Stimulated activated CD4-positive, alpha-beta T cell treated with anti-CD3 and anti-CD28 coated beads, TNF-alpha, amount 100 ng/mL, for 48 hours (primary cell): ENCODE measurements around the gene NKAIN2.
"Not testable (repeated sequence)": the region's sequence is repeated elsewhere in the genome, so short reads cannot be mapped to it uniquely, and the experiment has no call there.

Source experiments
- DNase-seq, 3 donors: peaks; one replicate each; pipeline ENCODE4 v3.0.0-alpha.2; 2020; ENCODE audit warnings: low read depth in 3 of 3

Gene NKAIN2

DNA sequence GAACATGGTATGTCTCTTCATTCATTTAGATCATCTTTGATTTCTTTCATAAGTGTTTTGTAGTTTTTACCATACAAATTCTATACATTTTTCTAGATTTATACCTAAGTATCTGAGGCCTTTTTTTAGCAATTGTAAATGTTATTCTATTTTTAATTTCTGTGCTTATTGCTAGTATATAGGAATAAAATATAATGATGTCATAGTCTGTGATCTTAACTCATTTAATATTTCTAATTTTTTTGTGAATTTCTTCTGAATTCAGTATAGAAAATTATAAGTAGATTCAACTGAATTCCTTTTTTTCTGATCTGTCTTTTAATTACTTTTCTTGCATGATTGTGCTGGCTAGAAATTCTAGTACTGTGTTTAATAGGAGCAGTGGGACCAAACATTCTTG is 520.6 kb downstream of the NKAIN2 start:
- no peak for DNase-seq

DNA sequence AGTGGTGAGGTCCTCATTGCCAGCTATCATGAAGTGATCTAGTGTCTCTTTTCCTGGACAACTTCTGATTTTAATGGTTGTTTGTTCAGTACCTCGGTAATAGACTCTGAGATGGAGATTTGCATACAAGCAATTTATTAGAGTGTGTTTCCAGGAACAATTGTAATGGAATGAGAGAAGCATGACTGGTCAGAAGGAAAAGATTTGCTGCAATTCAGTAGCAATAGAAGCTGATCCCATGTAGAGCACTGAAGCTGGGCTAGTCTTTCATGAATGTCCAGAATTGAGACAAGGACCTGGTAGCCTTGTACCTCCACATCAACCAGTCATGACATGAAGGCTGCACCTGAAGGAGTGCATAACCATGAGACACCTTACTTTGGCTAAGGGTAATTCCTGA is 526.5 kb downstream of the NKAIN2 start:
- DNase-seq: no peak

DNA sequence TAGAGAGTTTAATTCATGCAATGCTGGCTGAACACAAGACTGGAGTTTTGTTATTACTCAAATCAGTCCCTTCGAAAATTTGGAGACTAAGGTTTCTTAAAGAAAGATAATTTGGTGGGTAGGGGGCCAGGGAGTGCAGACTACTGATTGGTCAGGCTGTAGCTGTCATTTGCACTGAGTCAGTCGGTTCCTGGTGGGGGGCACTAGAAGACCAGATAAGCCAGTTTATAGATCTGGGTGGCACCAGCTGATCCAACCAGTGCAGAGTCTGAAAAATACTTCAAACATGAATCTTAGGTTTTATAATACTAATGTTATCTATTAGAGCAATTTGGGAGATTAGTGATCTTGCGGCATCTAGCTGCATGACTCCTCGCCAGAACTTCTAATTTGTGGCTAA is 530.7 kb downstream of the NKAIN2 start:
- no peak for DNase-seq

DNA sequence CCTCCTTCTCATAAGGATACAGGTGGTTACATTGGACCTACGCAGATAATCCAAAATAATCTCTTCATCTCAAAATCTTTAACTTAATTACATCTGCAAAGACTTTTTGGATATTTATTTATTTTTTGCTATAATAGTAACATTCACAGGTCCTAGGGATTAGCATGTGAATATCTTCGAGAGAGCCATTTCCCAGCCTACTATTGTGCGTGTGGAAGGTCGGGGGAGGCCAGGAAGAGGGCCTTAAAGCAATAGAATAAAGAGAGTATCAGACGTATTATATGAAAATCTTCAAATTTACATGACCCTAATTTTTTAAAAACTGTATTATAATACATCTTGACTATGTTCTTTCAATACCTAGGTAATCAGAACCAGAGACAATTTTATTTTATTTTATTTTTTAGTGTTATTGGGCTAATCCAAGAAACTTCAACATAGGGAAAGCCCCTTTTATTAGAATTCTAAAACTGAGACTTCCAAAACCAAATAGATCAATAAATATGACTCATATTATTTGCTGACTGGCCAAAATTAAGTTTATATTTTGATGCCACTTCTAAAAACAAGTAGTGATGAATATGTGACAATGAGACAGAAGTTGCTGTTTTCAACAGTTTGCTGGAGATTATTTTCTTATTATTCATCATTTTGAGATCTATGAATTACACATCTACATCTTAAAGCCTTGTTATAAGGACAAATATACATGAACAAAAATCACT is 536.1 kb downstream of the NKAIN2 start:
- no peak for DNase-seq

DNA sequence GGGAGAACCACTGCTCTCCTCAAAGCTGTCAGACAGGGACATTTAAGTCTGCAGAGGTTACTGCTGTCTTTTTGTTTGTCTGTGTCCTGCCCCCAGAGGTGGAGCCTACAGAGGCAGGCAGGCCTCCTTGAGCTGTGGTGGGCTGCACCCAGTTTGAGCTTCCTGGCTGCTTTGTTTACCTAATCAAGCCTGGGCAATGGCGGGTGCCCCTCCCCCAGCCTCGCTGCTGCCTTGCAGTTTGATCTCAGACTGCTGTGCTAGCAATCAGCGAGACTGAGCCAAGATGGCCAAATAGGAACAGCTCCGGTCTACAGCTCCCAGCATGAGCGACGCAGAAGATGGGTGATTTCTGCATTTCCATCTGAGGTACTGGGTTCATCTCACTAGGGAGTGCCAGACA is 544.7 kb downstream of the NKAIN2 start:
- not testable (repeated sequence) for DNase-seq

DNA sequence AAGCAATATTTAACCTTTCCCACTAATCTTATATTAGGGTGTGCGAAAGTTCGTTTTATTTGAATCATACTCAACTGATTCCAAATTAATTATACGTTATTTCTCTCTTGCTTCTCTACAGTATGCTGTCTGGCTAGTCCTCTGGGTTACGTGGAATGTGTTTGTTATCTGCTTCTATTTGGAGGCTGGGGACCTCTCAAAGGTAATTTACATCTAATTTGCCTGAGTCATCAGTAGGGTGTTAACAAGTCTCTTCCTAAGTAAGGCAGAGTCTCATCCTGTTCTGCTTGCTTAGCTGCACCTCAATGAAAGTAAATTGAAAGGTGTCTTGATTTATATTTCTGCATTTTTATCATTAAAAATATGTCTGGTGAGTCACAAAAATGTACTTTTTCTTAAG is 551.5 kb downstream of the NKAIN2 start:
- DNase-seq: no peak

DNA sequence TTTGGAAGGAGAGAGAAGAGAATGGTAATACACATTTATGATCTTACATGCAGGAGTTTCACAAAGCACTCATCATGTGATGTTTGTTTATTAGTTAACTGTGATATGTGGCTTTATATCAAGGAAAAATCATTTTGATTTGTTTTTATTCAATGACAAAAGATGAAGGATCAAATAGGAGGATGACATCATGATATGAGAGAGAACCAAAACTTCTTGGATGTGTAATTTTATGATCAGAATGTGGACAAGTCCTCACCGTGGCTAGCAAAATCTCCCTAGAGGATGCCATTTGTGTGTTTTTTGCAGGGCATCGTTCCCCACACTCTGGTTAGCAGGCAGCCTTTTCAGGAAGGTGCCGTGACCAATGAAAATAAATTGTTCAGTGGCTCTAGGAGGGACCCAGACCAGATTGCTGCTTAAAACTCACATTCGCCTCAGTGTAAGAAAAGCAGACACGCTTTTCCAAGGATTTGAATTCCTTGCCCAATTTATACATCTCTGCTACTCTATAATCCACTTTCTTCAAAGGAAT is 552.7 kb downstream of the NKAIN2 start:
- DNase-seq: no peak

DNA sequence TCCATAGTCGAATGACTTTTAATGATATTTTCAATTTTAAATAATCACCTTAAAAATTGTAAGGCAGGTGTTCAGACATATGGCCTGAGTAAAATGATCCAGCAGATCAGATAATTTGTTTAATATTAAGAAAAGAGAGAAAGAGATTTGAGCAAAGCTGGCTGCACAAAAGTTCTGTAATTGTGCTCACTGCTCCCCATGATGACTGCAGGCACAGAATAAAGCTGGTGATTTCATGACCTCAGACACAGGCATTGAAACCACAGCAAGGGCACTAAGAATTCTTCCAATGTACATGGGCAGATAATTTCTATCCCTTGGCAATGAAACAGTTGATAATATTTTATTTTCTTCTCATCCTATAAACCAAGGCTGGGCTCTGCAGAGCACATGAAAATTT is 553.1 kb downstream of the NKAIN2 start:
- DNase-seq: no peak

DNA sequence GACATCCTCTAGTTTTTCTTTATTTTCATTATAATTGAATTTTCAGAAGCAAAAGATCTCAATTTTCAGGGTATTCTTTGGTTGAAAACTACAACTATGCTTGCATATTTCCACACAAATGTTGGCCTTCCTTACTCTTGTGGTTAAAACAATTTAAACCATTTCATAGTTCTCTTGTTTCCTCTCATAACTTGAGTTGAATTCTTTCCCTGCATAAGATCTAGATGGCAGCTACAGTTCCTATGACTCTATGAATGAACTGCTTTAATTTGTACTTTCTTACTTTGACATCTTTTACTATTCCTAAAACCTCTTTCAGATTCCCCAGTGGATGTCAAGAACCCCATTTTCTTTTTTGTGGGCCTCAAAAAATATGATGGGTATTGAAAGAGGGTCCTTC is 564.5 kb downstream of the NKAIN2 start:
- DNase-seq: no peak

DNA sequence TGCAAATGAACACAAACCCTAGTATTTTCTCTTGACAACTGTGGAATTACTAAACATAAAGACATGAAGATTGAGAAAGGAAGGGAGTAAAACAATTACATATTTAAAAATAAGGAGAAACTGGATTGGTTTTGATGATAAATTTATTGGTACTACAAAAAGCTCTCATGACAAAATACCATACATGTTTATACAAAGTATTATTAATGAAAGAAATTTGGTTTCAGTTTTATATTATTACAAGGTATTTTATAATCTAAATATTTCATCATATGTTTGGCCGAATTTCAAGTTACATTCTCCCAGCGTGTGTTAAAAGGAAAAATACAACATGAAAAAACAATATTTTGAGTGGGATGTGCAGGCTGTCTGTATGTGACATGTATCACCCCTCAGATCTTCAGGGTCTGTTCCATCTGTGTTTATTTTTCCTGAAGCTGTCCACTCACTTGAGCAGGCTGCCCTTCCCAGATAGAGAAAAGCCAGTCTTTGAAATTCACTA is 568.4 kb downstream of the NKAIN2 start:
- DNase-seq: no peak

DNA sequence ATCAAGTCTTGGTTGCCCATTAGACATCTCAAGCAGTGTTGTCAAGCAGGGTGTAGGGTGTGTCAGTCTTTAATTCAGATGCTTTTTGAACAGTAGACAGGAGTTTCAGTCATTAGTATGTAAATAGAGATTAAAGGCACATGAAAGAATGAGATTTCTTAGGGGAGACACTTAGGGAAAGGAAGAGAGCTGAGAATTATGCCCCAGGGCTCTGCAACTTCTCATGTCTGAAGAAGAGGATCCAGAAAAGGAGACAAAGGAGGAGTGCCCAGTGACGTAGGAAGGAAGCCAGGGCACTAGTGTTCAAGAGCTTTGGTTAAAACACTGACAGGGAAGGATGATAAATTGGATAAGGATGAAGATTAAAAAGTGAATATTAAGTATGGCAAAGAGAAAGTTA is 569.7 kb downstream of the NKAIN2 start:
- no peak for DNase-seq

DNA sequence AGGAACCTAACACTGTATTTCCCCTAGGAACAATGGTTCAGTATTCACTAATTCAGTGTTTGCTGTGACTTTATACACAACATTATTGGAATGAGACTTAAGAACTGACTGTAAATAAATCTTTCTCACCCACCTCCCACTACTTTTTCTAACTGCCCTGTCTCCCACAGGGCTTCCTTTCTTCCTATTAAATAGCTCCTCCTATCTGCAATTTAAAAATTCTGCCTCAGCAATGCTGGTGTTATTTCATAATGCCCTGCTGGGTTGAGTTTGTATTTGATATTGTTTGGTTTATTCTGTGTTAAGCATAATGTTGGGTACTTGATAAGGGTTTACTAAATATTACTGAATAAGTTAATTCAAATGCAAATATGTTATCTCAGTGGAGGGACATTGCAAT is 585.5 kb downstream of the NKAIN2 start:
- DNase-seq: no peak

DNA sequence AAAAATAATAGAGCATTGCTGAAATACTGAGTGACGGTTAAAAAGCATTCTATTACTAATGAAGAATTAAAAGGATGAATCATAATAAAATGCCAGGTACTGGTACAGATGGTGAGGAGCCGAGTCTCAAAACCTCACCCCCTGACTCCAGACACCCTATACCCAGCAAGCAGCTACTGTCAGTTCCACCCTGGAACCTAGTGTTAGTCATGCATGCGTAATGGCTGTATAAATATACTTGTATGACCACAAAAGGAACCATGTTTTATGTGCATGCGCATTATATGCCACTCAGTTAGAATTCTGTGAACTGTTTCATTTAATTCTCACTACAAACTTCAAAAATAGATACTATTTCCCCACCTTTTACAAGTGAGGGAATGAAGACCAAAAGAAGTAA is 589.9 kb downstream of the NKAIN2 start:
- DNase-seq: no peak

DNA sequence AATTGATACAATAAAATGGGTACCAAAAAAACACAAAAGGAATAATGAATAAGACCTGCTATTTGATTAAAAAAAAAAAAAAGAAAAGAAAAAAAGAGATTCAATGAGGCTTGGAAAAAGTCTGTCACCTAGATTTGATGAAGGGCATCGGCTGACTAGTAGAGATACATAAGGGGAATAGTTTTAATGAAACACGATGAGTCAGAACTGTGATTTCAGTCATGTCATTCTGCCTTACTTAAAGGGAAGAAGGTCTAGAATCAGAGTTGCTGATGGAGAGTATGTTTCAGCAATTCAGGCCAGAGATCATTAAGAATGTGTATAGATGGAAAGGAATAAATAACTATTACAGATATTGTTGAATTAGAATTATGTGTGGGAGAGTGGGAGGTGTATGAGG is 592.7 kb downstream of the NKAIN2 start:
- DNase-seq: no peak

DNA sequence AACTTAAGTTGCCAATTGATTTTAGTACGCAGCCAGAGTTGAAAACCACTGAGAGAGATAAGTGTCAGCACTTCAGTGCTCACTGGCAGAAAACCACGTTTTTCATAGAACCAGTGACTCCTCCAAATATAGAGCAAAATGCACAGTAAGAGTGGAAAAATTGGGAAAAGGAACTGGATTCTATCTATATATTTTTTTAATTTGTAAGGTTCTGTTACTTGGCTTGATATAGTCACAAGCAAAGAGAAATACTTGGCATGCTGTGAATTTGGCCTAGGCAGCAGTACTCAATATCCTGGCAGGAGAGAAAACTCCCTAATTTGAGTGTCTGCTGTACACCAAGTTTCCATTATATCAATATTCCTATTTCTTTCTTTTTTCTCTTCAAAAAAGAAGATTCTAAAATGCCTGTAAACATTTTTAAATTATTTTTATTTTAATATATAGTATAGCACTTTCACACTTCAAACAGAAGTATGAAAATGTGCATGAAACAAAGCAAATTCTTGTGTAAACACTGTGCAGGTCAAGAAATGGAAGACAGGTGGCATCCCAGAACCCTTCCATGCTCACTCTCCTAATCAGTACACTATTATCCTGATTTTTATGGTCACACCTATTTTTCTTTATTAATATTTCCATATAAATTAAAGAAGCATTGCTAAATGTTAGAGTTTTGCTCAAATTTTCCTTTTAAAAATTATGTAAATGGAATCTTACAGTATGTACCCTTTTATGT is 596.8 kb downstream of the NKAIN2 start:
- no peak for DNase-seq

DNA sequence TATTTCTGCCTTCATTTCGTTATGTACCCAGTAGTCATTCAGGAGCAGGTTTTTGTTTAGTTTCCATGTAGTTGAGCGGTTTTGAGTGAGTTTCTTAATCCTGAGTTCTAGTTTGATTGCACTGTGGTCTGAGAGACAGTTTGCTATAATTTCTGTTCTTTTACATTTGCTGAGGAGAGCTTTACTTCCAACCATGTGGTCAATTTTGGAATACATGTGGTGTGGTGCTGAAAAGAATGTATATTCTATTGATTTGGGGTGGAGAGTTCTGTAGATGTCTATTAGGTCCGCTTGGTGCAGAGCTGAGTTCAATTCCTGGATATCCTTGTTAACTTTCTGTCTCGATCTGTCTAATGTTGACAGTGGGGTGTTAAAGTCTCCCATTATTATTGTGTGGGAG is 606.8 kb downstream of the NKAIN2 start:
- DNase-seq: not testable (repeated sequence)

DNA sequence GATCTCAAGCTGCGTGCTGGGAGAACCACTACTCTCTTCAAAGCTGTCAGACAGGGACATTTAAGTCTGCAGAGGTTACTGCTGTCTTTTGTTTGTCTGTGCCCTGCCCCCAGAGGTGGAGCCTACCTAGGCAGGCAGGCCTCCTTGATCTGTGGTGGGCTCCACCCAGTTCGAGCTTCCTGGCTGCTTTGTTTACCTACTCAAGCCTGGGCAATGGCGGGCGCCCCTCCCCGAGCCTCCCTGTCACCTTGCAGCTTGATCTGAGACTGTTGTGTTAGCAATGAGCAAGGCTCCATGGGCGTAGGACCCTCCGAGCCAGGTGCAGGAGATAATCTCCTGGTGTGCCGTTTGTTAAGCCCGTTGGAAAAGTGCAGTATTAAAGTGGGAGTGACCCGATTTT is 609.0 kb downstream of the NKAIN2 start:
- not testable (repeated sequence) for DNase-seq

DNA sequence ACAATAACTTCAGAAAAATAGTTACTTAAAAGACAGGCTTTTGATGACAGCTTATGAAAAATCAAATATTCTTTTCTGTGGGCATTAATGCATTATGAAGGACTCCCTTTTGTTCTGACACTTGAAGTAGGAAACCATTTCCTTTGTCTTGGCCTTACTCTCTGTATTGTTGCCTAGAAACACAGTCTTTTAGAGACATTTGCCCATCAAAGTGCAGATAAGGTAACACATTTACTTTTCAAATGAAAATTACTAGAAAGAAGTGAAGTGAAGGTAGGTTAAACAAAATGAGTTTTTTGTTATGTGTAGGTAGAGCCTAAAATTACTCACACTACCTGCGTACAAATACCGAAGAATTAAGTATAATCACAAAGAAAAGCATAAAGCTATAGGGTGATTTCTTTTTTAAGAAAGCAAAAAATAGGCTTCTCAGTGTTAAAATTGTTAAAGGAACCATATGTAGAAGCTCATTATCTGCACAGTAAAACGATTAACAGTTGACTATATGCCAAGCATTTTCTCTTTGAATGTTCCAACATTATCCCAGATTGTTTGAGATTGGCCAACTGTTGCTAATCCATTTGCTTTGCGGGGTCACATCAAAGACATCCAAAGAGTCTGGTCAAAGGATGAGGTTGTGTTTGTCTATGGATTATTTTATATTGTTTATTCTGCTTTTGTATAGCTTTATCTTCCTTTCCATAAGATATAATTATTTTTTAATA is 616.6 kb downstream of the NKAIN2 start:
- no peak for DNase-seq

DNA sequence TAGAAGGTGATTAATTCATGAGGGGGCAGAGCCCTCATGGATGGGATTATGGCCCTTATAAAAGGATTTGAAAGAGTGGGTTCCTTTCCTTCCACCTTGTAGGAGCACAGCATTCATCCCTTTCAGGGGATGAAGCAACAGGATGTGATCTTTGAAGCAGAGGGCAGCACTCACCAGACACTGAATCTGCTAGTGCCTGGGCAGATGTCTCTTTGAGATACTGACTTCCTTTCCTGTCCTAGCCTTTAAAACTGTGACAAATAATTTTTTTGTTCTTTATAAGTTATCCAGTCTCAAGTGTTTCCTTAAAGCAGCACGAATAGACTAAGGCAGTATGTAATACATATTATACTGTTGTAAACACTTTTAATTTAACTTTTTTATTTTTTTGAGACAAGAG is 620.0 kb downstream of the NKAIN2 start:
- DNase-seq: no peak

DNA sequence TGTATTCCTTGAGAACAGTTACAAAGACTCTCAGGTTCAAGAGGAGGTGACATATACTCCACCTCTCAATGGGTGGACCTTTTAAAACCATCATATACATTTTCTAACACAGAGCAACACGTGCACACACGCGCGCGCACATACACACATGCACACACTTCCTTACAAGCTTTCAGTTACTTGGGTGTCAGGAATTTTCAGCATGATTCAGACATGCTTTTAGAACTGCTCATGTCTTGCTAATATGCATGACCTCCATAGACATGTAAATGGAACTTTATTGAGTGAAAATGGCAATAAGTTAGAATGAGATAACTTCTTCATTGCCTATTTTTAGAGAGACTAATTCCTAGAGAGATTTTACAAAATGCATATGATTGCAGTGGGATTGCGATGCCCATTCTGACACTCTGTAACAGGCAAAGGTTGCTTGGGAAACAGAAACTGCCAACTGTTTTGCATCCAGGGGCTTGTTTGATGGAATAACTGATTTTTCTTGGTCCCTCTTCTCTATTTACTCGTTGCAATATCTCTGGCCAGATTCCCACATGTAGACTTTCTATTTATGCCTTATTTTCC is 627.2 kb downstream of the NKAIN2 start:
- DNase-seq: no peak

DNA sequence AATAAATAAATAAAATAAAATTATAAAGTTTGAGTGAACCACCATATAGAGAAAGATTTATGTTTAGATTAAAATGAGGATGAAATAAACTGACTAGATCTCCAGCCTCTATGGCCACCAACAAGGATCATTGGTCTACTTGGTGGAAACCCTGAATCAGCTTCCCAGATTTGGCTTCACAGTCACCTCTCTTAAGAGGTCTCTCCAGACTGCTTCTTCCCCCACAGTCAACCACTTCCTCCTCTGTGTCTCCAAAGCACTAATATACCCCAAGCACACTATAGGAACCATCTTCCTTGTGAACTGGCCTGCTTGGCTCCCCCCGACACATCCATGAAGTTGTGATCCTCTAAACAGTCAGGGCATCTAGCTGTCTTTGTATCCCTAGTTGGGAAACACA is 629.0 kb downstream of the NKAIN2 start:
- no peak for DNase-seq
